Measurements from ENCODE around the gene KIF21B.

- TF ChIP-seq CTCF (IDR thresholded peaks at IDR 0.05): no peak
- TF ChIP-seq POLR2A (IDR thresholded peaks at IDR 0.05): no peak
Measured at GRCh38 chr1:200974711-200975110, 48.8 kb downstream of the KIF21B start.

All from thyroid gland (tissue), 4 donors.